Endometrial microvascular endothelial cells (primary cell): ENCODE results near the gene VPS25. TPM values are rescaled to one million over a fixed set of nuclear protein-coding genes. Genes with fewer than 3 reads are reported as not detected.
"Not testable (repeated sequence)": the region's sequence is repeated elsewhere in the genome, so short reads cannot be mapped to it uniquely, and the experiment has no call there.

Source experiments
- in situ Hi-C: cut with HindIII; loops from 2 replicates; pipeline ENCODE4 v1.10.0; 2017; ENCODE audit warnings: low sequenced_read_pairs, low pct_unique_long_range_greater_than_20kb; ENCODE audit errors: inconsistent ontology term
- total RNA-seq: library from RNA; depleted of rRNA; stranded (reverse); fragments of >200 nt; gene quantifications from one replicate; pipeline ENCODE4 v1.2.3, GENCODE V29; 2015; ENCODE audit errors: inconsistent ontology term

VPS25 gene
- 70.5 TPM for total RNA-seq

GRCh38 chr17:42773290-42774035 lies at the start of gene VPS25:
TSS of gene VPS25 (plus strand) at chr17:42773449. CDS start at chr17:42773476, 27 bp downstream.
- in situ Hi-C loops, result no loop called here

GRCh38 chr17:42723636-42724035 lies 49.6 kb upstream of the VPS25 start:
- in situ Hi-C loops, result no loop called here

DNA sequence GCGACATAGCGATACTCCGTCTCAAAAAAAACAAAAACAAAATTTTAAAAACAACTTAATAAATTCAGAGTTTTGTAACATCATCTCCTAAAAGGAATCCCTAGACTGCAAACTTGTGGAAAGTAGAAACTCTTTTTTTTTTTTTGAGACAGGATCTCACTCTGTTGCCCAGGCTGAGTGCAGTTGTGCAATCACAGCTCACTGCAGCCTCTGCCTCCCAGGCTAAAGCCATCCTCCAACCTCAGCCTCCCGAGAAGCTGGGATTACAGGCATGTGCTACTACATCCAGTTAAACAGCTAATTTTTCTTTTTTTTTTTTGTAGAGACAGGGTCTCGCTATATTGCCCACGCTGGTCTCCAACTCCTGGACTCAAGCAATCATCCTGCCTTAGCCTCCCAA lies 48.1 kb upstream of the VPS25 start:
- in situ Hi-C loops, result no loop called here

DNA sequence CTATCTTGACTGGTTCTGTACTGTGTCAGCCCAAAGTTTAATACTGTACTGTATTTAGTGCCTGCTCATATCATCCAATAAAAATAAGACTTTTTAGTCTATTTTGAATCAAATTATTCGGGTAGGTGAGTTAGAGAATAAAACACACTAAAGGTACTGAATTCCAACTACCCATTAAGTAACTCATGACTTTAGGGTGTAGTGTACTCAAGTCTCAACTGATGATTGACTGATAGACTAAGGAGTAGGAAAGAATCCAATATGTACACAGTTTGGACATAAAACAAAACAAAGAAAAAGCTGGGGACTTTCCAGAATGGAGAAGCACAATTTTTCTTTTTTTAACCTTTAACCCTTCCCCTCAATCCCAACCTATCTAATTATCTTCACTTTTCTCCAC lies 32.5 kb upstream of the VPS25 start:
- in situ Hi-C loops, result no loop called here

- in situ Hi-C loops, result not testable (repeated sequence)
These were observed 30.3 kb upstream of the VPS25 start for GRCh38 chr17:42742916-42743315.

DNA sequence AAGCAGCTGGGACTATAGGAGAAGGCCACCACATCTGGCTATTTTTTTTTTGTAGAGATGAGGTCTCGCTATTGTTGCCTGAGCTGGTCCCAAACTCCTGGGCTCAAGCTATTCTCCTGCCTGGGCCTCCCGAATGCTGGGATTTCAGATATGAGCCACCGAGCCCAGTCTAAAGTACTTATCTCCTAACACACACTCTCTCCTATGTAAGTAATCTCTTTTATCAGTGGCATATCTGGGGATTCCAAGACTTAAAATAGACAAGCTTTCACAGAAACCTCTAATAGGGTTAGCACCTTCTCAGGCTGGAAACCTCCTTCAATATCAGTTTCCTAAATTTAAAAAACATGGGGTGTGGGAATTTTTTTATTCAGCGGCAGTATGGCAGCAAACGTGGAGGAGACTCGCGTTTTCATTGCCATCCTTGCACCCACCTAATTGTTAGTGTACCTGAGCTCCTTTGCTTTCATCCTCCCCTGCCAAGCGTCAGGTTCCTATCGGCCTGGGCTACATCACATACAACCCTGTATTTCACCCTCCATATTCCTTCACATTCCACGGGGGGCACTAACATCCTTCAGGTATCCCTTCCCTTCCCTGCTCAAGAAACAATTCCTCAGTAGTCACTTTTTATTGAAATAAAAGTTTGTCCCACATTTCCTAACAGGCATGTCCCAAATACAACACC lies 29.5 kb upstream of the VPS25 start:
- in situ Hi-C loops, result no loop called here

- in situ Hi-C loops, result no loop called here
These were observed 28.9 kb upstream of the VPS25 start for GRCh38 chr17:42744283-42744805.

DNA sequence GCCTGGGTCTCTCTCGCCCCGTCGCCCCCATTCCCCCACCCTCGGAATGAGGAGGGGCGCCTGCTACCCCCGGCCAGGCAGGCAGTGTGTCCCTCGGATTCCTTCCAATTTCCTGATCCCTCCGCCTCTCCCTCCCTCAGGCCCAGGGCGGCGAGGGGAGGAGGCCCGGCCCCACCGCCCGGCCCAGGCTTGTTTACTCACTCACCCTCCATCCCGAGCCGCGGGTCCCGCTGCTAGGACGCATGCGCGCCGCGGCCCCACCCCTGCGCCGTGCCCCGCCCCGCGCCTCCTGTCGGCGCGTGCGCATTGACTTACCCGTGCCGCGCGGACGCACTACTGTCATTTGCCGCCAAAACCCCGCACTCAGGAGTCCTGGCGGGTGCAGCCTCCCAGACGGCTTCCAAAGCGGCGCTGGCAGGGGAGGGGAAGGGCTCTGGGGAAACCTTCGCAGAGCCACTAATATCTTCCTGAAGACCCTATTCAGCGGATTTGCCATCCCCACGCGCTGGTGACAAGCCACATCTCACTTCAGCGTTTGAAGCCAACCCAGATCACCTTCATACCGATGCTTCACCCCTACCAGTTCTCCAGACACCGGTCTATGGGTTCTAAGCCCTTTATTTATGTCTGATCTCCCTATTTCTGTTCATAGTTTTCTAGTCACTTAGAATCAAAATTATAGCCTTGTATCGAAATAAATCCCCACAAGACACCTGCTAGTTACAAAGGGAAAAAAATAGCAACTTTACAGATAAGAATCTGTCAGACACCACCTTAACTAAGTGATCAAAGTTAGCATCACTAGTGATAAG lies 28.2 kb upstream of the VPS25 start, which contains the start of gene EZH1:
Gene EZH1, minus strand, starts transcription at position 235 of the 812 bp plus-strand sequence. CDS start 16,099 bp downstream, outside the sequence.
- in situ Hi-C loops, result no loop called here

DNA sequence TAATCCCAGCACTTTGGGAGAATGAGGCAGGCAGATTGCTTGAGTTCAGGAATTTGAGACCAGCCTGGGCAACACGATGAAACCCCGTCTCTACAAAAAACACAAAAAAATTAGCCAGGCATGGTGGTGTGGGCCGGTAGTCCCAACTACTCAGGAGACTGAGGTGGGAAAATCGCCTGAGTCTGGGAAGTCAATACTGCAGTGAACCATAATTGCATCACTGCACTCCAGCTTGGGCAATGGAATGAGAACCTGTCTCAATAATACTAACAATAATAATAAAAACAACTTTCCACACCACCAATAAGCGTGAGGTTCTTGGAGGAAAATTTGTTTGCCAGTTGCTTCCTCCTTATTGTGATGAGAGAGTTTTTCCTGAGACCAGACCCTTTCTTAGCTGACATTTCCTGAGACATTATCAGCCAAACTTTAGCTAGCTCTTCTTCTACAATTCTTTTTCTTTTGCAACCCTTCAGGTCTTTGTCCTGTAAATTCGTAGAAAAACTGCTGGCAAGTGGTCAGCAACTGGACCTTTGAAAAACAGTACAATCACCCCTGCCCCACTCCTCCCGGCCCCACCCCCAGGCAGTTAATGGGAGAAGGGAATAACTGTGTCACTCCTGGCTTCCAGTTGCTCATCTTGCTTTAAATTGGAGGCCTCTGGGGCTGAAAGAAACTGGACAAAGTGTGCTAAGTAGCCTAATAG lies 24.9 kb upstream of the VPS25 start:
- in situ Hi-C loops, result no loop called here

DNA sequence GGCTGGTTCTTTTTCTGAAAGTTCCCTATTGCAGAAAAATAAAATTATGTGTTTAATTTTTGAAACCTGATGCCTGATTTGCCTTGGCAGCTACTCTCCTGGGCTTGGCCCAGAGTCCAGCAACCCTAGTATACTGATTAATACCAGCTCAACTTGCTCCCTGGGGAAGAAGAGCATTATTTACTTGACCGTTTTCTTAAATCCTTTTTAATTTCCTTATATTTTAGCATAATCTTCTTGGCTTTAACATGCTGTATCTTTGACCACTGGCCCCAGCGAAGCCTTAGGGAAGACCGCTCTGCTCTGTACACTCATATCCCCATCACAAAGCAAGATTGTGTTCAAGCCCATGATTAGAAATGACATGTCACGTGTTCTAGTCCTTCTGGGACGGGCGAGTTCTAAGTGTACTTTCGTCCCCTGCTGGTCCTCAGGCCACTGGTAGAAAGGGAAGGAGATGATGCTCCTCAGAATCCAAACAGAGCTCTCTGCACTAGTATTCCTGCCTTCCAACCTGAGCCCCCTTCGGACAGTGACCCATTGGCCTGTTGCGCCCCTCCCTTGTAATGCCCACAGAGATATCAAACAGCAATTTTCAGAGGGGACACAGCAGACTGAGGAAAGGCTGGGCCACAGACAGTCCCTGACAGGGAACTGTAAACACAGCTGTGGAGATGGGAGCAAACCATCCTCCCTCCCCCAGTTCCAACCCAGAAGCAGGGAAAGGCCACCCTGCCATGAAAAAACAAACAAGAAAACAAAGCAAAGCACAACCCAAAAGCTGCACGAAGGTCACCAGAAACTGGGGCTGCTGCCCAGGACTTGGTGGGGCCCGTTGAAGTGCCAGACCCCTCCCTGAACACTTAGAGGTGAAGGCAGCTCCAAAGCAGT lies 24.1 kb upstream of the VPS25 start:
- in situ Hi-C loops, result no loop called here

DNA sequence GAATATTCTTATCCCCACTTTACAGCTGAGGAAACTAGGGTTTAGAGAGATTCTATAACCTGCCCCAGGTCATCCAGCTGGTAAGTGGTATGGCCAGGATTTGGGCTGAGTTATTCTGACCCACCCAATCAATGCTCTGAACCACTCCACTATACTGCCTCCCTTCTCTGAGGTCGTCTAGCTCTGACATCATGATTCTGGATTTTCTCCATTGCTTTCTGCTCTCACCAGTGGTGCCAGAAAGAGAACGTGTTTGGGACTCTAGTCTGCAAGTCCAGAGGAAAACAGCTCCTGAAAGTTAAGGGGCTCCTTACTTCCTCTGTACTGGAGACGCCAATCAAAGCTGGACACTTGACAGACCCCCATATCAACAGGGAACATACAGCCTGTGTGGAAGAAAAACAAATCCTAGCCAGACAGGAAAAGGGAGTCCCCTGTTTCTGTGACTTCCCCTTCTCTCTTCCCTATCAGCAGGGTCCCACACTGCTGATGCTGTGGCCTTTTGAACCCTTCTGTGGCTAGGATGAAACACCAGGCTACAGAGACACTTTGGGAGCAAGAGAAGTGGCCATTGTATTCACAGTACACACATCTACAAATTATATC lies 22.4 kb upstream of the VPS25 start:
- in situ Hi-C loops, result no loop called here

DNA sequence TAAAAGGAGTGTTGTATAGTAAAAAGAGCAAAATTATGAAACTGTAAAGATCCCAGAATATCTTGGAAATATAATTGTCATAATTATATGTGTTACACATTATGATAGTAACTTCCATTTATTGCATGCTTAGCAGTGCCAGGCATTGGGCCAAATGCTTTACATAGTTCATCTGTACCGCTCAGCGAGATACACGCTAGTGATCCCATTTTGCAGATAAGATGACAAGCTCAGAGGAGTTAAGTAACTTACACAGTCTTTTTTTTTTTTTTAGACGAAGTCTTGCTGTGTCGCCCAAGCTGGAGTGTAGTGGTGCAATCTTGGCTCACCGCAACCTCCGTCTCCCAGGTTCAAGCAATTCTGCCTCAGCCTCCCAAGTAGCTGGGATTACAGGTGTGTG lies 21.6 kb upstream of the VPS25 start:
- in situ Hi-C loops, result no loop called here

DNA sequence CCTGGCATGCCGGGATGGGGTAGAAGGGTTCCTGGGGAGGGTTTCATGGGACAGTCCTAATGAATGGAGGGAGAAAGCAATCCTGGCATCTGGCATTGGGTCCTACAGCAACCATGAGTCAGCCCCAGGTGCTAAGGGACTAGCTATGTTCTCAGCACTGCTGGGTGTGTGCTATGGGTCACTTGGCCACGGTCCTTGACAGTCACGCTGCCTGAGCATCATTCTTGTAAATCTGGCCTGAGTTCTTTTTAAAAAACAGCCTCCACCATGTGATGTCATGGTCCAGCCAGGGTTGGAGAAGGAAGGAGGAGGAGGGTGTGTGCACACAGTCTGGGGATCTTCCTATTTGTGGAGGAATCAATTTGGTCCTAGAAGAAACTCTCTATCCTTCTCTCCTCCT lies 18.5 kb upstream of the VPS25 start:
- in situ Hi-C loops, result no loop called here

DNA sequence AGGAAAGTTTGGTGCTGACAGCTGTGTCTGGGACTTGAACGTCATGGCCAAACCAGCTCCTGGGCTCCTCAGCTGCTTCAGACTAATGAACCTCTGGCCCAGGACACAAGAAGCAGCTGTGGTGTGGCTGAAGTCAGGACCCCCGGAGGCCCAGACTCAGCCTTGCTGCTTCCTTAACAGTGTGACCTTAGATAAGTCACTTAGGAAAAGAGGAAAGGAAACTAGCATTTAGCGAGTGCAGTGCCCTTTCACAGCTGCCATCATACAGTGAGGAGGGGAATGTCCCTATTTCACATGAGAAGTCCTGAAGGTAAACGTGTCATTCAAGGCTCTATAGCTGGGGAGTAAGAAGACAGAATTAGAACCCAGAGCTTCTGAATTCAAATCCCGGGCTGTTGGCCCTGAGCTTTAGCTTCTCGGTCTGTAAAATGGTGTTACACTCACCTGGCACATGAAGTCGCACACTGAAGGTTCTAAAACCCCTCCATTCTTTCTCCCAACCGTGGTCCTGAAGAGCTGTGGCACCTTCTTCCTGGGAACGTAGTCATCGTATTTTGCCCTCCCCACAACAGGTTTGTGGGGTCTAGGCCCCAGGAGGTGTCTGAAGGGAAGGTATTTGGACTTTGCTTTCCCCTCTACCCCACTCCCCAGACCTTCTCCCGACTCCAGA lies 13.1 kb upstream of the VPS25 start:
- in situ Hi-C loops, result no loop called here

DNA sequence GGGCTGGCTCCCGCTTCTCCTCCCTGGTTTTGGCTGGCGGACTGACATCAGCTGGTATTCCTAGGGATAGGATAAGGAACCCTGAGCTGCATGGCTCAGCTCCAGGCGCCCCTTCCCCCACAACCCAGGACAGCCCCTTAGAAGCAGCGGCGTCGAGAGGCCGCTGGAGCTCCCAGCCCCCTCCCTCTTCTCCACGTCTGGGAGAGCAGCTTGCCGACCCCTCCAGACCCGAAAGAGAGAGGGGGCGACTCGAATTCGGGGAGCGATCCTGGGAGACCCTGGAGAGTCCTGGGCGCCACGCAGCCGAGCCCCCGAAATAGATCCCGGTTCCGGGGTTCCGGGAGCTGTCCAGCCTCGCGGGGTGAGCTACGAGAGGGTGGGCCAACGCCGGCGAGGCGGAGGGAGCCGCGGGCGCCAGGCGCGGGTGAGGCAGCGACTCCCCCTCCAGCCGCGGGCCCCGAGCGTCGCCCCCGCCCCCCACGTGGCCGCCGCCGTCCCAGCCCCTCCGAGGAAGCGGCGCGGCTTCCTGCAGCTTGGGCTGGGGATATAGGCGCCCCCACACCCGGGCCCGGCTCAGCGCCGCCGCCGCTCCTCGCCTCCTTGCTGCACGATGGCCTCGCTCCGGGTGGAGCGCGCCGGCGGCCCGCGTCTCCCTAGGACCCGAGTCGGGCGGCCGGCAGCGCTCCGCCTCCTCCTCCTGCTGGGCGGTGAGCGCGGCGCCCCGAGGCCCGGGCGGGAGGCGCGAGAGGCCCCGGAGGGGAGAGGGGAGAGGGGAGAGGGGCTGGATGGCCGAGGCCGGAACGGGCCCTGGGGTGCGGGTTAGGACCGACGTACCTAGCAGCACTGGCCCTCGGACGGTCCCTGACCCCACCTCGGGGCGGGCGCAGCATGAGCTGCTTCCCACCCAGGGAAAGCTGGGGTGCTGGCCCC lies 12.3 kb upstream of the VPS25 start, which contains the start of gene RAMP2:
Gene RAMP2, plus strand, starts transcription at position 576 of the 930 bp plus-strand sequence. Its CDS starts 35 bp downstream, at position 611.
- in situ Hi-C loops, result no loop called here

DNA sequence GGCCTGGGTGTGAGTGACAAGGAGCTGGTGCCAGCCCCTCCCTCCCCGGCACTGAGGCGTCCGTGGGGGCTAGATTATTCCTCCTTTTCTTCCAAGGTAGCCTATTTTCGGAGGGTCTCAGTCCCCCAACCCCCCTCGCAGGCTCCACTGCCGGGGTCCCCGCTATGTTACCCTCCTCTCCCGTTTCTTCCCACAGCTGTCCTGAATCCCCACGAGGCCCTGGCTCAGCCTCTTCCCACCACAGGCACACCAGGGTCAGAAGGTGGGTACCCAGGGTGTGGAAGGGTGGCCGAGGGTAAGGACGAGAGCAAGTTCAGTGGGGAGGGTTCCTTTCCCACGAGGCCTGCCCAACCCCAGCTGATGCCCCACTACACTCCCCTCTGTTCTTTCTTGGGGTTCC lies 11.6 kb upstream of the VPS25 start:
- in situ Hi-C loops, result no loop called here
